Activated CD4-positive, alpha-beta T cell treated with anti-CD3 and anti-CD28 coated beads, Interleukin-2, amount 50 U/mL, for 48 hours (primary cell): ENCODE measurements around the gene ZNHIT1.

Experiments used
- DNase-seq, 2 experiments: peaks; one replicate each; pipeline ENCODE4 v3.0.0-alpha.2; 2020

The ZNHIT1 gene

DNA sequence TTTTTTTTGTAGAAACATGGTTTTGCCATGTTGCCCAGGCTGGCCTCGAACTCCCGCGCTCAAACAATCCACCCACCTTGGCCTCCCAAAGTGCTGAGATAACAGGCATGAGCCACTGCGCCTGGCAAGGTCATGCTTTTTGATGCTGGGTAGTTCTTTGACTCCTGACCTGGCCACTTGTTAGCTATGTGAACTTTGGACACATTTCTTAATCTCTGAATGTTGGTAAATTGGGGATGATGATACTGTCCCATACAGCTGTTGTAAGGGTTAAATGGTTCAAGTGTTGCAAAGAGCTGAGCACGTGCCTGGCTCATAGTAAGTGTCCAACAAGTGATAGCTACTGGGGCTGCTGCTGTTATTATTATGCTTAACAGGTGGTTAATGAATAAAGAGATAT is 2.3 kb downstream of the ZNHIT1 start:
- DNase-seq: no peak

DNA sequence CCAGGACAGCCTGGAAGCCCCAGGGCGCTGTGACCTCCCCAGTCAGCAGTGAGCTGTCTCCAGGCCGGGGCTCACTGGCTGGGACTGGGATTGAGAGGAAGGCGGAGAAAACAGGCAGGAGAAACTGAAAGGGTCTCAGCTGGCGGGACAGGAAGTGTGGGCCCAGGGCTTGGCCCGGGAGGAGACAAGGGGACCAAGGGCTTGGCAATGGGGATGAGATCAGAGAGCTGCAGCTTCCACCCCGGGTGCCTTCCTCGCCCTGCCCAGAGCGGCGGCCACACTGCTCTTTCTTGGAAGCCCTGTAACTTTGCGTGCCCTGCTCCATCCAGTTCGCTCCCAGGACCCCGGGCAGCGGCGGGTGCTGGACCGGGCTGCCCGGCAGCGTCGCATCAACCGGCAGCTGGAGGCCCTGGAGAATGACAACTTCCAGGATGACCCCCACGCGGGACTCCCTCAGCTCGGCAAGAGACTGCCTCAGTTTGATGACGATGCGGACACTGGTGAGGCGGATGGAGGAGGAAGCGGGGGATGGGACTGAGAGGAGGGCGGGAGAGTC is 4.4 kb downstream of the ZNHIT1 start:
- DNase-seq: no peak

DNA sequence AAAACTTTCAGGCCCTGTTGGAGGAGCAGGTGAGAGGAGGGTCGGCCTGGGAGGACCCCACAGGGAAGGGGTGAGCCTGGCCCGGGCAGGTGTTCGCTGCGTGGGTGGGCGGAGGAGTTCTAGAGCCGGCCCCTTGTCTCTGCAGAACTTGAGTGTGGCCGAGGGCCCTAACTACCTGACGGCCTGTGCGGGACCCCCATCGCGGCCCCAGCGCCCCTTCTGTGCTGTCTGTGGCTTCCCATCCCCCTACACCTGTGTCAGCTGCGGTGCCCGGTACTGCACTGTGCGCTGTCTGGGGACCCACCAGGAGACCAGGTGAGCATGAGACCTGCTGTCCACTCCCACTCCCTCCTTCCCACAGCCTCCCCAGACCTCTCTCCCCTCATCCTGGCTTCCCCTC is 5.6 kb downstream of the ZNHIT1 start:
- no peak for DNase-seq

DNA sequence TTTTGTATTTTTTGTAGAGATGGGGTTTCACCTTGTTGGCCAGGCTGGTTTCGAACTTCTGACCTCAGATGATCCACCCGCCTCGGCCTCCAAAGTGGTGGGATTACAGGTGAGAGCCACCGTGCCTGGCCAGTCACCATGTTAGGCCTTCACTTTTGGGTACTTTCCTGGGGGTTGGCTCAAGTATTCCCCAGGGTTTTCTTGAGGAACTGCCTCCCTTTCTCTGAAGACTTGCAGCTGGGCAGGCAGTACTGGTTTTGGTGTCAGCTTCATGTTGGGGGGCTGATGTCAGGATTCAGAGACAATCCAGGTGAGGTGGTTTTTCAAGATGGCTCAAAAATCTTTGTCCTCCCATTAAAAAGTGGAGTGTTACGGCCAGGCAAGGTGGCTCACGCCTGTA is 7.7 kb downstream of the ZNHIT1 start:
- no peak for DNase-seq

DNA sequence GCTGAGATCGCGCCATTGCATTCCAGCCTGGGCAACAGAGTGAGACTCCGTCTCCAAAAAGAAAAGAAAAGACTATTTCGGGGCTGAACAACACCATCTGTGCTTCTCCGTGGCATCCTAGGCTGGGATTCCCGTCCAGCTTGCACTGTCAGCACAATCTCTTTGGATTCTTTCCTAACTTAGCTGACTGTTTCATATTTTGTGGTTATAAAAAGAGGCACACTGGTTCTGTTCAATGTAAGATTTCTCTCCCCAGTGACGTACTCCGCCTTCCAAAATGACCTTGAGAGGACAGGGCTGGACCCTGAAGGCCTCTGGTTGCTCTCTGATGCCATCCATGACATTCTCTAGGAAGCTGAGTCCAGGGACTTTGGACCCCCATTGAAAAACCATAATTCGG is 8.8 kb downstream of the ZNHIT1 start:
- no peak for DNase-seq

DNA sequence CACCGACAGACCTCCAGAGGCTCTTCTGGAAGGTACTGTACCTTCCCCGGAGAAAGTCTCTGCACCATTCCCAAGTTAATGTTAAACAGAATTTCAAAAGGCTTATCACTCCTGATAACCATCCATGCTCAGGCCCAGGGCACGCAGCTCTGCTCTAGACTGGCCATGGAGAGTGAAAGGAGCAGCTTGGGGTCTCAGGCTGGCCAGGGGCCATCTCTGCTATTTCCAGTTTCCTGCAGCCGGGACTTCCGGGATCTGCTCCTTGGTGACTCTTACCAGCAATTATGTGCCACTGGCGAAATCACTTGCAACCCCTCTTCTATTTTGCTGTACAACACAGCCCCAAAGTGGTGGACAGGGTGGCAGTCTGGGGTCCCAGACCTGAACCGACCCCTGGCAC is 13.7 kb downstream of the ZNHIT1 start:
- DNase-seq: no peak

DNA sequence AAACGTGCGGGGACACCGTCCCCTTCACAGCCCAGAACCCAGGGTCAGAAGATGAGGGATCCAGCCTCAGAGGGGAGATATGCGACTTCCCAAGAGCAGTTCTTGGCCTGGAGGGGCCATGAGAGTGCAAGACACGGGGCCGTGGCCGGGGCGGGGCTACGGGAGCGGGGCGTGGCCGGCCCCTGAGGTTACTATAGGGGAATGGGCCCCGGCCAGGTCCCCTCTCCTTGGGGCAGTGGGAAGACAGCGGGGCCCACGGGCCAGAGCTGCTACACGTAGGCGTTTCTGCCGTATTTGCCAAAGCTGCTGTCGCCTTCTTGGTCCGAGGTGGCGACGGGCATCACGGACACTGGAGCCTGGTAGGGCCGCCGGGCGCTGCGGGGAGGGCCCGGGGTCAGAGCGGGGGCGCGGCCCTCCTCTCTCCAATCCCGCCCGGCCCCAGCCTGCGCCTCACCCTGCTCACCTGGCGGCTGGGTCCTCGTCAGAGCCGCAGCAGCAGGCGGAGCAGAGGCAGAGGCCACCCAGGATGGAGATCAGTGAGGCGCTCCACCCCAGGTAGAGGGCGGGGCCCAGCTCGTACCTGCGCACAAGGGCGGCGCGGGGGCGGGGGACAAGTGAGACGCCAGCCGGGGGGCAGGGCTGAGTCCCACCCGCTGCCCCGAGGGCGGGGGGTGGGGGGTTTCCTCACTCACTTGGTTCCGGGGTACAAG is 14.3 kb downstream of the ZNHIT1 start:
- no peak for DNase-seq

DNA sequence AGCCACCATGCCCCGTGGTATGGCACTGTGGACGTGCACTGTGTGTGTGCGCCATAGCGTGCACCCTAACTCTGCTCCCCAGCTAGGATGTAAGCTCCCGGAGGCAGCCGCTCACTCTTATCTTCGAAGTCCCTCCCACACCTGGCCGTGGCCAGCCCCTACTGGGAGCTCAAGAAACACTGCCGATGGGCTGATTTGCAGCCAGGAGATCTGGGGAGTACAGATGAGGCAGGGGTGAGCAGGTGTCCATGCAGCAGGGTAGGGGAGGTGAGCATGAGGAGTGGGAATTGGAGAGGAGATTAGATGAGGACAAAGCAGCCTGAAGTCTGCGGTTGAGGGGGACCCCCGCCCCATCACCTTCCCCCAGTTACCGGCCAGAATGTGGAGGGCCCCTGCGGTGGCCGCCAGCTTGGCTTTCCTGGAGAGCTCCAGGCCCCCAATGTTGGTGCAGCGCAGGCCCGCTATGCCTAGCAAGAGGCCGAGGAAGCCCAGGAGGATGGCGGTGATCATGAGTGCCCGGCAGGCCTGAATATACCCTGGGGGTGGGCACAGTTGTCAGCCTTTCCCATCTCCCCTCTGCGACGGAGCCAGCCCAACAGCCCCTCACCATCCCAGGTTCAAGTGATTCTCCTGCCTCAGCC is 16.1 kb downstream of the ZNHIT1 start:
- no peak for DNase-seq

DNA sequence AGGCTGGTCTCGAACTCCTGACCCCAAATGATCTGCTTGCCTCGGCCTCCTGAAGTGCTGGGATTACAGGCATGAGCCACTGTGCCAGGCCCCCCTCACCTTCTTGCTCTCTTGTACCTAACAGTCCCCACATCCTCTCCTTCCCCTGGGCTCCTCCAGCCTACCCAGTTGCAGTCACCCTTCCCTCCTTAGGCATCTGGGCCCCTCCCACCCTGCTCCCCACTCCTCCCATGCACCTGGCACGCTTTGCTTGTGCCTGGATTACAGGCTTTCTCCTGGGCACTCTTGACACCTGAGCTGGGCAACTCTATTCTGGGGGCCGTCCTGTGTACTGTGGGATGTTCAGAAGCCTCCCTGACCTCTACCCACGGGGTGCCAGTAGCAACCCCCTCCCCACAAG is 16.7 kb downstream of the ZNHIT1 start:
- DNase-seq: no peak

DNA sequence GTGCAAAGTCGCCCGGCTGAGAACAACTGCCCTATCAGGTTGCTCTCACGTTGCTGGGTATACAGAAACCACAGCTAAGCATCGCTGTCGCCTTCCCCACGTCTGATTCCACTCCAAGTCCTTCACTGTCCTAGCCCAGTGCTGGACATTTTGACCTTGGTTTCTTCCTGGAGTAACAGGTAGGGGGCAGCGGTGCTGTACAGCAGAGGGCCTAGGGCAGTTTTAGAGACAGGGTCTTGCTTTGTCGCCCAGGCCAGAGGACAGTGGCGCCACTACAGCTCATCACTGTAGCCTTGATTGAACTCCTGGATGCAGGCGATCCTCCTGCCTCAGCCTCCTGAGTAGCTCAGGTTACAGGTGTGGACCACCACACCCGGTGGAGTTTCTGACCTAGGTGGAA is 17.1 kb downstream of the ZNHIT1 start:
- DNase-seq: no peak

DNA sequence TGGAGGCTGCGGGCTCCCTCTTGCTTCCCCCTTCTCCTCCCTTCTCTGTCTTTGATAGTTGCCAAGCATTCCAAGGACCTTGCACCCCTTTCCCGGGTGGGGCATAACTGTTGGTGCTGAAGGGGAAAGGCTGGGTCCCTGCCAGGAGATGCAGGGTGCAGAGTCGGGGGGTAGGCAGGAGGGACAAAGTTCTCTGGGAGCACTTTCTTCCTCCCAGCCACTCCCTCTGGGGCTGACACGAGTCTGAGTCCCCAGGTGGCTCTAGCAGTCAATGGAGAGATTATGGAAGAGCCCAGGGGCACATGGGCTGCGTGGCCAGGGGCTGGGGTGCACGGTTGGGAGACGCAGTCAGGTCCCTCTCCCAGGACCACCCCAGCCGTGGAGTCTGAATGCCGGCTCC is 17.6 kb downstream of the ZNHIT1 start:
- no peak for DNase-seq

DNA sequence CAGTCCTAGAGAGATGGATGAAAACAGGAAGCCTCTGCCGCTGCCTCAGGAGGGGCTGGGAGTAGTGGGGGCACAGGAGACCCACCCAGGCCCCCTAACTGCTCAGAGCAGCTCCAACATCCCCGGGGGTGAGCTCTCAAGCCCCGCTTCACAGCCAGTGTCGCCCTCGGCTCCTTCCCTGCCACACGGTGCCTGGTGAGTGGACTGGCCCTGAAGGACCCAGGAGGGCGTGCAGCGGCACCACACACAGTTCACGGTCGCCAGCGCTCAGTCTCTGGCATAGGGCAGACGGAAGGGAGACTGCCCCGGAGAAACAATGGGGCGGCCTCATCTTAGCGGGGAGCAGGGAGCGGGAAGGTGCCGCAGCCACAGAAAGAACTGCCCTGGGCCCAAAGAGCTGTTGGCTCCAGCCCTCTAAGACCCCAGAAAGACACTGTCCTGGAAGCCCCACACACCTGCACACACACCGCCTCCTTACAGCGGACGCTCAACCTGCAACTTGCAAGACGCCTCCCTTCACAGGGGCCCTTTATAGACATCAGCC is 18.4 kb downstream of the ZNHIT1 start:
- no peak for DNase-seq

DNA sequence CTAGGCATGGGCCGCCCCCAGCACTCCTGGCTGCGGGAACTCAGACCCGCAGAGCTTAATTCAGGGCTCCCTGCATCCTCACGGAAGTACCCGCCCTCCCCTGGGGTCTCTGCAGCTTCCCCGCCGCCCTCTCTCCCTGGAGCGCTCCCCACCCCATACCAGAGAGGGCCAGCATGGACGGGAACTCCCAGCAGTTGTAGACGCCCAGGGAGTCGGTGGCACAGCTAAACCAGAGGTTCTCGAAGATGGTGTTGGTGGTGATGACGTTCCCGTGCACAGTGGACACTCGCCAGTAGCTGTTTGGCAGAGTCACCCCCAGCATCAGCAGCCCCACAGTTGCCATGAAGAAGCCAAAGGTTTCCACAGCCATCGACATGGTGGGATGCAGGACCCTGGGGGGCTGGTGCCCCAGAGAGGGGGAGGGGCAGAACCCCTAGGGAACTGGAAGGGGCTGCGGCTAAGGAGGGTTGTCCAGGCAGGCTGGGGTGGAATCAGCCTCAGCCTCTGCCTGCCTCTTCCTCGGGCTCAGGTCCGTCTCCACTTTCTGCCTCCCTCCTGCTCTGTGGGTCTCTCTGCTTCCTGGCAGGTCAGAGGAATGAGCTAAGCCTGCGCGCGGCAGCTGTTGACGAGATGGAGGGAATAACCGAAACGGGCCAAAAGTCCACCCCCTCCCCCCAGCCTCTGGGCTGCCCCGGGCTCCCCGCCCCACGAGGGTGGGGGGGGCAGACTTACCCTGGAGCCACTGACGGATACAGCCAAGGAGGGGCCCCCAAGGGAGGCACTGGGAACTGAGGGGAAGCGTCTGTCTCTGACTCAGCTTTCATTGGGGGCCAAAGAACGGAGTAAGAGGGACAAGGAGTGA is 19.5 kb downstream of the ZNHIT1 start, which contains the start of gene CLDN15:
TSS of gene CLDN15 (minus strand) at position 597 of the 862 bp plus-strand sequence. CDS start at position 376, 221 bp downstream.
- DNase-seq: no peak

DNA sequence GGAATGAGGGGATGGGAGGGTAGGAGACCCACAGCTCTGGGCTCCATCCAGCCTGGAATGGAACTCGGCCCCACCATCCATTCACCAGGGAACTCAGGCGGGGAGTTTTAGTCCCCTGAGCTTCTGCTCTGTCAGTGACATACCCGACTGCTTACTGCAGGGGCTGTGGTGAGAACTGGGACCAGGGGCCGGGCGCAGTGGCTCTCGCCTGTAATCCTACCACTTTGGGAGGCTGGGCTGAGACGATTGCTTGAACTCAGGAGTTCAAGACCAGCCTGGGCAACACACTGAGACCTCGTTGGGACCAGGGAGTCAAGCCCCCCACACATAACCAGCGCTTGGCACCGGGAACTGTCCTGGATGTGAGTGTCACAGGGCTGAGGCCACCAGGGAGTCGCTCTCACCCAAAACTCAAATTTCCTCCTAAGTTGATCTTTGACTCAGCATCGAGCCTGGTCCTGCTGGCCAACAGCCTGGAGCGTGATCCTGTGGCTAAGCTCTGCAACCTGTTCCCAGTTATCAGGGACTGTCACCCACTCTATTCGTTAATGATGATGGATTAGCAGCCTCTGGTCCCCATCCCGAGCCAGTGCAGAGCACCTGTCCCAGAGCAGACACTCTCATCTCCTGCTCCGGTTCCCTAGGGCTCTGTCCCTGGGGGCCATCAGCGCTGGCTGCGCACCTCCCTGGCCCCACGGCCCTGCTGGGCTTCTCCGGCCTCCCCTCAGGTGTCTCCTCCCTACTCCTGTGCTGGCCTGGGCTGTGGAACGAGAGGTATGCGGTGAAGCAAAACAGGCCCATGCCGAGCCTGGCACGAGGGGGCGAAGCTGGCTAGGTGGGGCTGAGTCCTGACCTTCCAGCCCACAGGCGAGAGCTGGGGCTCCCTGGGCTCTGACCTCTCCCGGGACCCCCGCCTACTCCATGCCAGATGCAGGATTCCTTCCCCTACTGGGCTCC is 20.5 kb downstream of the ZNHIT1 start:
- DNase-seq: no peak

DNA sequence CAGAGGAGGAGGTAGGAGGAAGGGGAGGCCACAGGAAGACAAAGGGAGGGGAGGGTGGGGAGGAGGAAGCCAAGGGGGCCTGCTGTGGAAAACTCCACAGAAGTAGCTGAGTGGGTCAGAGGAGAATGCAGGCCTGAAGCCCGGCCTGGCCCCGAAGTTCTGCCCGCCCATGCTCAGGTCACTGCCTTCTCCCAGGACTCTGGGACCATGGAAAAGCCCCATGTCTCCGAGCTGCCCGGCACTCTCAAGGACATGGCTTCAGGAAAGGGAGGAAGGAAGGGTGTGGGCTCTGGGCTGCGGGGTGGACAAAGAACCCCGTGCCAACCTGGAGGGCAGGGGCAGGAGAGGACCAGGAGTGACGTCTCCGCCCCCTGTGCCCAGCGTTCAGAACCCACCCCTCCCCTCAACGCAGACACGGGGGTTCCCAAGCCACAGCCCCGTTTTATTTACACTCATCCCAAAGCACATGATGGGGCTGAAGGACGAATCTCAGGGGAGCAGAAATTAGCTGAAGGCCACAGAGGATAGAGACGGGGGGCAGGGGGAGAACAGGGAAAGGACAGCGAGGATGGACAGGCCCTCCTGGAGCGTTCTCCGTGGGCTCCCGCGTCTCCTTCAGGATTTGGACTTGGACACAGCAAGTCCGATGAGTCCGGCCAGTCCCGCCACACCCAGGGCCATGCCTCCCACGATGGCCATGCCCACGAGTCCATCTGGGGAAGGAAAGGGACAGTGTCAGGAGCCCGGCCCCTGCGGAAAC is 21.4 kb downstream of the ZNHIT1 start:
- DNase-seq: no peak

DNA sequence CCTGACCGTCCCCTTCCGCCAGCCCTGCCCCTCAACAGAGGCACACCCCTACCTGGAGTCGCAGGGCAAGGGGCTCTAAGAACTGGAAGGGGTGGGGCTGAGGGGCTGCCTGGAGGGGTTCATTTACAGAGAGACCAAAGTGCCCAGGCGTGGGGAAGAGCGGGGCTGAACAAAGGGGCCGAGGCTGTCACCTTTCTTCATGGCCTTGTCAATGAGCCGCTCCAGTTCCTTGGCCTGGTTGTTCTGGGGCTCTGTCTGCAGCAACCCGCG is 21.9 kb downstream of the ZNHIT1 start:
- DNase-seq: no peak

DNA sequence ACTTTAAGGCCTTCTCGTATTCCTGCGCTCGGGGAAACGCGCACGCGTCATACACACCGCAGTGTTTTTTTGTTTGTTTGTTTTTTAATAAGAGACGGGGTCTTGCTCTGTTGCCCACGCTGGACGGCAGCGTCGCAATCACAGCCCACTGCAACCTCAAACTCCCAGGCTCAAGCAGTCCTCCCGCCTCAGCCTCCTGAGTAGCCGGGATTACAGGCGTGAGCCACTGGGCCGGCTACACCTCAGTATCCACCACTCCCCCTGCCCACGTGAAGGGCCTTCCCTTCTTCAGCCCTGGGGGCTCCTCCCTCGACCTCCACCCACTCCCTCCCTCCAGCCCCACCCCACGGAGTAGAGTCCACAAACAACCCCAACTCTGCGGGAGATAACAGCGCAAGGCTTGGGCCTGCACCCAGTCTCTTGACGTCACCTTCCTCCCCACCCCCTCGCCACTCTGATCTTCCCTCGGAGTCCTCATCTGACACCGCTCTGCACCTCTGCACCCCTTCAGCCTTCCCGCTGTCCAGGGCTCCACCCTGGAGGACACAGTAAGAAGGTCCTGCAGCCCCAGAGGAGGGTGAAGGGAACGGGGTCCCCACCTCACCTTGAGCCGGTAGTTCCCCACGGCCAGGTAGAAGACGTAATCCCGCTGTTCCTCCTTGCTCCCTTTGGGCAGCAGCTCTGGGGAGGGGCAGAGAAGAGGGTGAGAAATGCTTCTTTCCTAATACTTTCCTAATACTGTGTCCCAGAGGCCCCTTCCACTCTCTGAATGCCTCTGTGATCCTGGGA is 22.5 kb downstream of the ZNHIT1 start:
- no peak for DNase-seq

DNA sequence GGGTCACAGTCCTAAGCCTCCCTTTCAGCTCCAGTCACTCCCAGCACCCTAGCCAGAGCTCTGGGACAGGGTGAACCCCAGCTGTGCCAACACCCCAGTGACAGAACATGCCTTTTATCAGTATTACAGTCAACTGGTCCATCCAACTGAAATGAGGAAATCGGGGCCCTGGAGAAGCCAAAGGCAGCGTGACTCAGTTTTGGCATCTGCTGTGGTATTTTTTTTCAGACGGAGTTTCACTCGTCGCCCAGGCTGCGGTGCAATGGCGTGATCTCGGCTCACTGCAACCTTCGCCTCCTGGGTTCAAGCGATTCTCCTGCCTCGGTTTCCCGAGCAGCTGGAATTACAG is 23.0 kb downstream of the ZNHIT1 start:
- DNase-seq: no peak

DNA sequence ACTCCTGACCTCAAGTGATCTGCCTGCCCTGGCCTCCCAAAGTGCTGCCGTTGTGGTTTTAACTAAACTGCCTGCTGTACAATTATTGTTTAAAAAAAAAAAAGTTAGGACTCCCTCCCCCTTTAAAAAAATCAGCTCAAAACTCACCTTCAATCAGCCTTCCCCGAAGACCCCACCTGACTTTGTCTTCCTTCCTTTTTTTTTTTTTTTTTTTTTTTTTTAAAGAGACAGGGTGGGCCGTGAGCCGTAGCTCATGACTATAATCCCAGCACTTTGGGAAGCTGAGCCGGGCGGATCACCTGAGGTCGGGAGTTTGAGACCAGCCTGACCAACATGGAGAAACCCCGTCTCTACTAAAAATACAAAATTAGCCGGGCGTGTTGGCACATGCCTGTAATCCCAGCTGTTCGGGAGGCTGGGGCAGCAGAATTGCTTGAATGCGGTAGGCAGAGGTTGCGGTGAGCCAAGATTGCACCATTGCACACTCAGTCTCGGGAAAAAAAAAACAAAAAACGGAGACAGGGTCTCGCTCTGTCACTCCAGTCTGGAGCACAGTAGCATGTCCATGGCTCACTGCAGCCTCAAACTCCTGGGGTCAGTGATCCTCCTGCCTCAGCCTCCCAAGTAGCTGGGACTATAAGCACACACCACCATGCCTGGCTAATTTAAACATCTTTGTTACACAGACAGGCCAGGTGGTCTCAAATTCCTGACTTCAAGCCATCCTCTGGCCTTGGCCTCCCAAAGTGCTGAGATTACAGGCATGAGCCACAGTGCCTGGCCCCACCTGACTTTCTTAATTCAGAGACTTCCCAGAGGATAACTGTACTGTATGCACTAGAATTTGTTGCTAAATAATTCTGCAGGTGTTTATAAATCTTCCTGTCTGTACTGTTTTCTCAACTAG is 23.7 kb downstream of the ZNHIT1 start:
- DNase-seq: no peak
